Measurements from ENCODE around the gene SLC4A1. TPM values are rescaled to one million over a fixed set of nuclear protein-coding genes. Genes with fewer than 3 reads are reported as not detected.
A peak's percentile ranks its signal among the peaks of the same experiment; 100 is the strongest.

Gene SLC4A1
- total and polyA plus RNA-seq, 2 of the 13 experiments (the other 11 are each of a cell fraction or from before 2014, with no cell fraction given) = not detected

- no peak for TF ChIP-seq NONO (IDR thresholded peaks at IDR 0.05)
- peak; percentile 35; the same call in 1 of the 2 replicates for TF ChIP-seq NONO (CRISPR knock-in tag; conservative IDR thresholded peaks at IDR 0.05)
- TF ChIP-seq ZNF30 (CRISPR knock-in tag; IDR thresholded peaks at IDR 0.05) = no peak
- peak; percentile 25 for TF ChIP-seq ZFX (CRISPR knock-in tag; IDR thresholded peaks at IDR 0.05; ENCODE audit: low read depth)
- TF ChIP-seq ZC3H13 (CRISPR knock-in tag; IDR thresholded peaks at IDR 0.05) = peak; percentile 76; the same call in 1 of the 2 replicates
- no peak for TF ChIP-seq NR1H2 (CRISPR knock-in tag; IDR thresholded peaks at IDR 0.05; ENCODE audit: borderline replicate concordance, low read depth)
- no peak for TF ChIP-seq ZNF564 (CRISPR knock-in tag; IDR thresholded peaks at IDR 0.05)
- no peak for TF ChIP-seq ZNF451 (CRISPR knock-in tag; IDR thresholded peaks at IDR 0.05)
- no peak for TF ChIP-seq ATRX (CRISPR knock-in tag; IDR thresholded peaks at IDR 0.05; ENCODE audit: borderline replicate concordance)
- no peak for TF ChIP-seq GZF1 (CRISPR knock-in tag; IDR thresholded peaks at IDR 0.05)
- TF ChIP-seq SOX13 (IDR thresholded peaks at IDR 0.05) = 0 out of 2 replicates have a peak, but pooled peaks have one; percentile 17
- no peak for TF ChIP-seq SOX13 (CRISPR knock-in tag; conservative IDR thresholded peaks at IDR 0.05 in 1 of 2, IDR thresholded peaks at IDR 0.05 in 1 of 2)
- TF ChIP-seq ZSCAN21 (CRISPR knock-in tag; IDR thresholded peaks at IDR 0.05; ENCODE audit: borderline replicate concordance) = peak; percentile 37; the same call in 1 of the 2 replicates
- TF ChIP-seq EP300 (IDR thresholded peaks at IDR 0.05; ENCODE audit: low read depth in 2 of 2, low read length in 2 of 2) = no peak; a peak in 1 of 4 replicates
- no peak for TF ChIP-seq EP300 (CRISPR knock-in tag; IDR thresholded peaks at IDR 0.05; ENCODE audit: borderline replicate concordance)
- peak; percentile 60; the same call in 1 of the 2 replicates for TF ChIP-seq MXD4 (CRISPR knock-in tag; IDR thresholded peaks at IDR 0.05)
- peak; percentile 68 for TF ChIP-seq ELF3 (CRISPR knock-in tag; IDR thresholded peaks at IDR 0.05)
- no peak for TF ChIP-seq PLRG1 (conservative IDR thresholded peaks at IDR 0.05)
- TF ChIP-seq ZNF550 (CRISPR knock-in tag; IDR thresholded peaks at IDR 0.05; ENCODE audit: borderline replicate concordance) = no peak
- TF ChIP-seq ZNF574 (CRISPR knock-in tag; IDR thresholded peaks at IDR 0.05) = peak; percentile 45; the same call in 1 of the 2 replicates
- TF ChIP-seq TBX2 (CRISPR knock-in tag; IDR thresholded peaks at IDR 0.05; ENCODE audit: borderline replicate concordance) = 0 out of 2 replicates have a peak, but pooled peaks have one; percentile 19
- TF ChIP-seq YEATS2 (CRISPR knock-in tag; IDR thresholded peaks at IDR 0.05; ENCODE audit: borderline replicate concordance) = peak; percentile 53; the same call in 1 of the 2 replicates
- TF ChIP-seq ZNF788 (CRISPR knock-in tag; IDR thresholded peaks at IDR 0.05; ENCODE audit: borderline replicate concordance) = peak; percentile 75; the same call in 1 of the 2 replicates
- TF ChIP-seq RFX1 (IDR thresholded peaks at IDR 0.05) = no peak
- TF ChIP-seq ZNF747 (CRISPR knock-in tag; IDR thresholded peaks at IDR 0.05; ENCODE audit: borderline replicate concordance) = 0 out of 2 replicates have a peak, but pooled peaks have one; percentile 30
- TF ChIP-seq, protein P1, sequence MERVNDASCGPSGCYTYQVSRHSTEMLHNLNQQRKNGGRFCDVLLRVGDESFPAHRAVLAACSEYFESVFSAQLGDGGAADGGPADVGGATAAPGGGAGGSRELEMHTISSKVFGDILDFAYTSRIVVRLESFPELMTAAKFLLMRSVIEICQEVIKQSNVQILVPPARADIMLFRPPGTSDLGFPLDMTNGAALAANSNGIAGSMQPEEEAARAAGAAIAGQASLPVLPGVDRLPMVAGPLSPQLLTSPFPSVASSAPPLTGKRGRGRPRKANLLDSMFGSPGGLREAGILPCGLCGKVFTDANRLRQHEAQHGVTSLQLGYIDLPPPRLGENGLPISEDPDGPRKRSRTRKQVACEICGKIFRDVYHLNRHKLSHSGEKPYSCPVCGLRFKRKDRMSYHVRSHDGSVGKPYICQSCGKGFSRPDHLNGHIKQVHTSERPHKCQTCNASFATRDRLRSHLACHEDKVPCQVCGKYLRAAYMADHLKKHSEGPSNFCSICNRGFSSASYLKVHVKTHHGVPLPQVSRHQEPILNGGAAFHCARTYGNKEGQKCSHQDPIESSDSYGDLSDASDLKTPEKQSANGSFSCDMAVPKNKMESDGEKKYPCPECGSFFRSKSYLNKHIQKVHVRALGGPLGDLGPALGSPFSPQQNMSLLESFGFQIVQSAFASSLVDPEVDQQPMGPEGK (CRISPR knock-in tag; IDR thresholded peaks at IDR 0.05) = peak; percentile 92
- TF ChIP-seq ZNF7 (CRISPR knock-in tag; IDR thresholded peaks at IDR 0.05) = no peak
Measured at GRCh38 chr17:44218344-44219107, 49.4 kb downstream of the SLC4A1 start (continued).
